ENCODE results near the gene ZNF827.

ZNF827 gene

GRCh38 chr4:145781351-145781750 lies 157.3 kb downstream of the ZNF827 start:
- no peak for TF ChIP-seq CTCF (IDR thresholded peaks at IDR 0.05; ENCODE audit: low read depth, low read length)
- DNase-seq (ENCODE audit: low read depth, low spot score) = no peak
- no peak overlapping the region for H3K4me3 ChIP-seq (ENCODE audit: low read depth, low read length)
- in situ Hi-C loops (cut with HindIII; ENCODE audit: low sequenced_read_pairs) = no loop called here

- TF ChIP-seq CTCF (IDR thresholded peaks at IDR 0.05; ENCODE audit: low read depth, low read length) = no peak
- peak; percentile 42 for DNase-seq (ENCODE audit: low read depth, low spot score)
- in situ Hi-C loops (cut with HindIII; ENCODE audit: low sequenced_read_pairs) = no loop called here
- H3K4me3 ChIP-seq (ENCODE audit: low read depth, low read length) = no peak overlapping the region
These were observed 159.3 kb downstream of the ZNF827 start for GRCh38 chr4:145779319-145779801.

GRCh38 chr4:145776208-145776607 lies 162.4 kb downstream of the ZNF827 start:
- DNase-seq (ENCODE audit: low read depth, low spot score) = no peak
- no peak for TF ChIP-seq CTCF (IDR thresholded peaks at IDR 0.05; ENCODE audit: low read depth, low read length)
- in situ Hi-C loops (cut with HindIII; ENCODE audit: low sequenced_read_pairs) = no loop called here
- H3K4me3 ChIP-seq (ENCODE audit: low read depth, low read length) = no peak overlapping the region

GRCh38 chr4:145775406-145775805 lies 163.2 kb downstream of the ZNF827 start:
- no peak for DNase-seq (ENCODE audit: low read depth, low spot score)
- no peak for TF ChIP-seq CTCF (IDR thresholded peaks at IDR 0.05; ENCODE audit: low read depth, low read length)
- in situ Hi-C loops (cut with HindIII; ENCODE audit: low sequenced_read_pairs) = no loop called here
- H3K4me3 ChIP-seq (ENCODE audit: low read depth, low read length) = no peak overlapping the region

- no peak for DNase-seq (ENCODE audit: low read depth, low spot score)
- H3K4me3 ChIP-seq (ENCODE audit: low read depth, low read length) = no peak overlapping the region
- TF ChIP-seq CTCF (IDR thresholded peaks at IDR 0.05; ENCODE audit: low read depth, low read length) = no peak
- in situ Hi-C loops (cut with HindIII; ENCODE audit: low sequenced_read_pairs) = no loop called here
These were observed 164.2 kb downstream of the ZNF827 start for GRCh38 chr4:145774473-145774872.

GRCh38 chr4:145773581-145774234 lies 164.9 kb downstream of the ZNF827 start:
- in situ Hi-C loops (cut with HindIII; ENCODE audit: low sequenced_read_pairs) = no loop called here
- peak; percentile 9 for DNase-seq (ENCODE audit: low read depth, low spot score)
- no peak overlapping the region for H3K4me3 ChIP-seq (ENCODE audit: low read depth, low read length)
- TF ChIP-seq CTCF (IDR thresholded peaks at IDR 0.05; ENCODE audit: low read depth, low read length) = no peak
